HEK293T (cell line): Measurements from ENCODE around the gene NCOA5.

Experiments
- CTBP1 ChIP-seq: fragments of 450-650 bp; IDR thresholded peaks from 2 replicates; pipeline ENCODE4 v1.6.1; 2016; ENCODE audit warnings: borderline replicate concordance
- ELF4 ChIP-seq: fragments of 450-650 bp; IDR thresholded peaks from 2 replicates; pipeline ENCODE4 v1.6.1; 2017; ENCODE audit warnings: antibody characterized with exemption
- FOXA1 ChIP-seq: fragments of 450-650 bp; IDR thresholded peaks from 2 replicates; pipeline ENCODE4 v1.6.1; 2016; ENCODE audit warnings: mild to moderate bottlenecking
- FOXK2 ChIP-seq: fragments of 450-650 bp; IDR thresholded peaks from 2 replicates; pipeline ENCODE4 v1.6.1; 2016; ENCODE audit warnings: mild to moderate bottlenecking
- NFRKB ChIP-seq: fragments of 450-650 bp; IDR thresholded peaks from 2 replicates; pipeline ENCODE4 v1.6.1; 2016; ENCODE audit warnings: mild to moderate bottlenecking, moderate library complexity
- SP1 ChIP-seq: fragments of 450-650 bp; IDR thresholded peaks from 2 replicates; pipeline ENCODE4 v1.6.1; 2017
- SUZ12 ChIP-seq: fragments of 450-650 bp; IDR thresholded peaks from 2 replicates; pipeline ENCODE4 v1.6.1; 2016; ENCODE audit warnings: mild to moderate bottlenecking
- ZNF384 ChIP-seq: fragments of 450-650 bp; IDR thresholded peaks from 2 replicates; pipeline ENCODE4 v1.6.1; 2016

DNA sequence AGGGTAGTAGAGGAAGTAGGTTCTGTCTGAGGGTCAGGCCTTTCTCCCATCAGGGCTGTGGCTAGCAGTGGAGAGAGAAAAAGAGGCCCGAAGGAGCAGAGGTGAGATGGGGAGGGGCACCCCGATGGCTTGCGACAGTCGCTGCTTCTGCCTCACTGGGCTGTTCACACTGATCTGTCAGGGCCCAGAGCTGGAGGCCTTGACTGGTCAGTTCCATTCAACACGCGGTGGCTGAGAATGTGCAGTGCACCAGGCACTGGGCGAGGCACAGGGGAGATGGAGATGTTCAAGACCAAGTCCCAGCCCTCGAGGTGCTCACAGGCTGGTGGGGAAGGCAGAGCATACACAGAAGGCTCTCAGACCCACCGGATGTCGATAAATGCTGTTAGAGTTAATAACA, 39.3 kb downstream of the NCOA5 start:
- TF ChIP-seq FOXA1 (no peak), ZNF384 (no peak), CTBP1 (no peak), SUZ12 (no peak), NFRKB (no peak), SP1 (no peak), FOXK2 (no peak), ELF4 (no peak)
